Stimulated activated CD8-positive, alpha-beta memory T cell treated with anti-CD3 and anti-CD28 coated beads, Interleukin-12 subunit alpha, Interleukin-12 subunit beta, amount 100 ng/mL, for 1 hour (primary cell): ENCODE results near the gene IL22.
A peak's percentile ranks its signal among the peaks of the same experiment; 100 is the strongest.
"Not testable (repeated sequence)": the region's sequence is repeated elsewhere in the genome, so short reads cannot be mapped to it uniquely, and the experiment has no call there.

Source experiments
- DNase-seq: peaks from one replicate; pipeline ENCODE4 v3.0.0-alpha.2; 2020; ENCODE audit warnings: low read depth

Gene IL22

DNA sequence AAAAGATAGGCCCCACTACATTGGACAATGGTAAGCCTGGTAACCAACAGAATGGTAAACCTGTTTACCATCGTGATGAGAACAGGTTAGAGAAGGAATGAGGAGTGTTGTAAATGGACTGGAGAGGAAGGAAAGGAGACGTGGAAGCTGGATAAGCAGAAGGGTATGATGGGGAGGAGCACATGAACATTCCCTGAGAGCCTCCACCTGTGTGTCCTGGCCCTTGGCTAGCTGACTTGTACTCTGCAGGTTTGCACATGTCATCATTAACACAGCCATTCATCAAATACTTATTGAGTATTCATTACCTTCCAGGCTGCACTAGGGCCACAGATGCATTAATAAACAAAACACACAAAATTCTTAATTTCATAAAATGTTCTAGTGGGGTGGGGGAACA lies 23.4 kb downstream of the IL22 start:
- no peak for DNase-seq

DNA sequence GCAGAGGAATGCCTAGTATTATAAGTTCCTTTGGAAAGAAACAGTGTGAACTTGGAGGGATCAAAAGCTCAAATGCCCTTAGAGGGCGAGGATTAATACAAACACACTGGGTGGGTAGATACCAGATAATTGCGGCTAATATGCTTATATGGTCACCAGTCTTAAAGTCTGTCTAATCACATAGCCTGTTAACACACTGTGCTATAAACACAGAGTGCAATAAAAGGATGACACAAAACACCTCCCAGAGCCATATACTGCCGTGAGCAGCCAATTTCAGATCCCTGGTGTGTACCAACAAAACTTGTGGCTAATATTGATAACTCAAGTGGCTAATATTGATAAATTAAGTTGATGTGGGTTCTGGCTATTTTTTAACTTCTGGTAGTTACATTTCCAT lies 26.0 kb downstream of the IL22 start:
- DNase-seq = no peak

DNA sequence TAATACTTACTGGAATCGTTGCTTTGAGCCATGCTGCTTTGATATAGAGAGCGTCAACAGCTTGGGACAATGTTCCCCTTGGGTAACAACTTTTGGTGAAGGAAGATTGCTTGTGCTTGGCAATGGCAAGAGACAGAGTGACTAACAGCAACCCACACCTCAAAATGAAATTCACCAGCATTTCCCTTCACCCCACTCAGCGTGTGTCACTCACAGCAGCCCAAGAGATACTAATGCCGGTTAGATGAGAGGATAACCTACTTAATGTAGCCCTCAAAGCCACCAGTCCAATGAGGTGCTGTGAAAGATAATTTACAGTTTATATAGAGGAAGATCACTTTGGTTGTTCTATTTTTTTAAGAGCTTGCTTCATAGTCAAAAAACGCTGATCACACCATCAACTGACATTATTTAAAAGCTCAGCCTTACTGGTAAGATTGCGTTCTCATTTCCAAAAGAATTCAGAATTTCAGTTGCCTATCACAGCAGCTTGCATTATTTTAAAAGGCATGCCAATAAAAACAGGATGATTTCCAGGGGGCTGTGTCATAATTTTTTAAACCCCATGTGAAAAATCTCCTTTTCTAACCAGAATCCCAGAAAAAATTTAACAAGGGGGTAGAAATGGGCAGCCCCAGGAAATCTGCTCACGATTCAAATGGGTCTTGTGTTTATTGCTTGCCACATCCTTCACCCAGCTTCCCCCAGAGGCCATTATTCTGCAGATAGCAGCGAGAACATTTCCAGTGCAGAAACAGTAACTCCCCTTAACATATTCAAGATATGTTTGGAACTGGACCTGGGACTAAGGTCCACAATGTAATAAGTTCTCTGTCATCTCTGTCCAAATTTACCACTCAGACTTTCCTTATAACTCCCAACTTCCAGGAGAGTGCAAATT lies 27.6 kb downstream of the IL22 start, which contains the start of gene IL26:
Gene IL26 (minus strand): TSS at position 235 of the 901 bp plus-strand sequence. CDS start 54 bp downstream, at position 181.
- DNase-seq = no peak

DNA sequence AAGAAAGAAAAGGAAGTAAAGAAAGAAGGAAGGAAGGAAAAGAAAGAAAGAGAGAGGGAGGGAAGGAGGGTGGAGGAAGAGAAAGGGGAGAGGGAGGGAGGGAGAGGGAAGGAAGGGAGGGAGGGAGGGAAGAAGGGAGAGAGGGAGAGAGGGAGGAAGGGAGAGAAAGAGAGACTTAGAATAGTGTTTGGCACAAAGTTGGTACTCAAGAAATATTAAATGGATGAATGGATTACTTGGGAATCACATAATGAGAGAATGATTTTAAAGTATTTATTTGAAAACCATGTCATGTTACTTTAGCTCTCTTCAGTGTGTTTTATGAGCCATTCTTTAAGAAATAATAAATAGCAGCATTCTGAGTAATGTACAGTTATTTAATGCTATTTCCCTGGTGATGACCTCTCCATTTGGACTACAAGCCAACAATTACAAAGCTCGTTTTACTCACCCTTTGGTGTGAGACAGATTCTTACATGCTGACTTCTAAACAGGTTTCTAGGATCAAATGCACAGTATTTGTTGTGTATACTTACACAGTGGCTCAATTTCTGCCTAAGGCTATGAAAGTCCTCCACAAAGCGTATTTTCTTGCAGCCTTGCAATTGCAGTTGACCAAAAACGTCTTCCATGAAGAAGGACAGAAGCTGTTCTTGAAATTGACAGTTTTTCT lies 28.7 kb downstream of the IL22 start:
- DNase-seq = no peak

DNA sequence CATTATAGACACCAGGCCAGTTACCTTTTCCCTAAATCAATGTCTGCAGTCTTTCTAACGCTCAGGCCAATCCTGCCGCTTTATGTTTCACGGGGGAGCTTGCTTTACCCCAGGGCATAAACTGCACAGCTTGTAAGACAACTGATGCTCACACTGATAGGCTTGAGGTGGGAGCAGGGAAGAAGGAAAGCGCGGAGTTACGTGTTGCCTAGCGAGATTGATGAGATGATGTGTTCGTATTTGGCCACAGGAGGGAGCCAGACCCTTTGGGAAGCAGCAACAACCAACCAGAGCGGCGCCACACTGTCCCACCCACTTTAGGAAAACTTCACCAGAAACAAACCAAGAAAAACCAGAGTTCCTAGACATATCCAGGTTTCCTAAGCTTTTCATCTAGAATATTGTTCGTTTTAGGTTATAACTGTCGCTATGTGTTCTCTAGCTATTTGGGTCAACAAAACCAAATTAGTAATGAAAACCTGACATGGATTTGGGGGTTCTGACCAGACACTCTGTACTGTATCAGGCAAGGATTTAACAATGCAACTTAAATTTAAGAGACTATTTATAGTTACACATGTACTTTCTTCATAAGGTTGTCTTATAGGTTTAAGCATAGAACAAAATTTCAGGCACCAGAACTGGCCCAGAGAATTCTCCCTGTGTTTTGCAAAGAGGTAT lies 30.2 kb downstream of the IL22 start:
- DNase-seq = peak; percentile 55

DNA sequence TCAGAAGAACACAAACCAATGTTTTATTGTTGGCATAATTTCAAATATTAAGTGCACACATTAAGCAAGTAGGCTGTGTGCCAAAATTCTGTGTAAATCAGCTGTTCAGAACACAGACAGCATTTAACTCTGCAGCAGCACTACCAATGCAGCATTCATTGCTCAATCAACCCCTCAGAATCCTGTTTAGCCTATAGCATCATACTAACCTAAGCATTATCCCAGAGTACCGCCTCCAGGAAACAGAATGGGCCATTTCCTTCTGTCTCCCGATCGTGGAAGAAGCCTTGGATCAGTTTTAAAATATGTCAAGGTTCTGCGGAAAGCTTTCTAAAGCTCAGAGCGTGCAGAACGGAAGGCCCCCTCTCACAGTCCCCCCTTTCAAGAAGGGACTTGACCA lies 31.1 kb downstream of the IL22 start:
- DNase-seq = no peak

DNA sequence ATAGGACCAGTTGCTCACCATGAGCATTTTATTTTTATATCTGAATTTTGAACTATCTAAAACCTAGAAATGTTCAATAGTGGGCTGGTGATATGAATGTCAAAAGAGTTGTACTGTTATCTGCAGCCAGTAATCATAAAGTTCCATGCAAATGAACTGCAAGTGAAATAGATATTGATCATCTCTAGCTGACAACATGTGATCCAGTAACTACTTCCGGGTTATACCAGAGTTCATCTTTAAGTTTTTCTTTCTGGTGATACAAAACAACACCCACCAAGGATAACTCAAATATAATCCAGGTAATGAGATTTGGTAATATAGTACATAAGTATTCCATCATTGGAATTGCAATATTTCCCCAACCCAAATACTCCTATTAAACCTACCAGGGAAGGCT lies 31.9 kb downstream of the IL22 start:
- DNase-seq = no peak

DNA sequence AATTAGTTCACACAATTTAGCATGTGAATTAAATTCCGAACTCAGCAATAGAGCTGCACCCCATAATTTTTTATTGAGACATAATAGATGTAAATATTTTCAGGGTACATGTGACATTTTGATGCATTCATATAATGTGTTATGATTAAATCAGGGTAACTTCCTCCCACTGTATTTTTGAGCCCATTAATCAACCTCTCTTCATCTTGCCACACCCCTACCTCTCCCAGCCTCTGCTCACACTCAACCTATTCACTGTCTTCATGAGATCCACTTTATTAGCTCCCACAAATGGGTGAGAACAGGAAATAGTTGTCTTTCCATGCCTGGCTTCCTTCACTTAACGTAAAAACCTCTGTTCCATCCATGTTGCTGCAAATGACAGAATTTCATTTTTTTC lies 42.5 kb downstream of the IL22 start:
- DNase-seq = no peak

DNA sequence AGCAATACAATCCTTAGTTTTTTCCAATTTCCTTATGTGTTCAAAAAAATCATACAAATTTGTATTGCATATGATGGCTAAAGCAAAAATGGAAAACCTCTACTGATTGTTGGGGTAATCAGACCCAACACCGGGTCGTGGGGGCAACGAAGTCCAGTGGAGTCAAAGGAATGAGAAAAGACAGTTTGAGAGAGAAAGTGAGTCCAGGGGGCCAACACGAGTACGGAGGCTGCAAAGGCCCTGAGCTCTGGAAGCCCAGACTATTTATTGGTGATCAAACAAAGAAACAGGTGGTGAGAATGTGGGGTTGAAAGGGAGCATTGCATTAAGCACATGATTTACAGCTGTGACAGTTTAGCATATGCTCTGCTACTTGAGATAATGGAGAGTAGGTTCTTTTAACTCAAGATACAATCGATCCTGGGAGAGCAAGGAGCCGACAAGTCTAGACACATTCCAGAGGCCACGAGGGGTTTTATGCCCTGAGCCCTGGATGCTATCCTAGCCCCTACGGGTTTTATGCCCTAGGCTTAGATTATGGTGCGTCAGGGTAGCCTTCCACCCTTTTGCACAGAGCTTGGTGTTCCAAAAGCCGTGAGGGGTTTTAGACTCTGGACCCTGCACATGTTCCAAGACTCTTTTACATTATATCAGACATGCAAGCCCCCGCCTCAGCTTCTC lies 44.2 kb downstream of the IL22 start:
- DNase-seq = not testable (repeated sequence)

DNA sequence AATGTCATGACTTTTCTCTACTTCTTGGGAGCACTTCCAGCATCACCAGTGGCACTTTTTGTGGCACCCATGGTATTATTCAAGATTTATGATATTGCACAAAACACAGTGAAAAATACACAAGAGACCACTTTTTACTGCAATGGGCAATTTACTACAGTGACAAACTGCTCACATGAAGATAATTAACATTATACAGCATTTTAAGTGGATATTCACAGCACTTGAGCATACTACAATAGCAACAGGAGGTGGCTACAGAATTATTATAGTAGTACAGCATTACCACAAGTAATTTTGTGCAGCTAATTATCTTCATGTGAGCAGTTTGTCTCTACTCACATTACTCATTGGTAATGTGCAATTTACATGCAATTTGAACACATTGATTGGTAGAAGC lies 46.1 kb downstream of the IL22 start:
- DNase-seq = no peak

DNA sequence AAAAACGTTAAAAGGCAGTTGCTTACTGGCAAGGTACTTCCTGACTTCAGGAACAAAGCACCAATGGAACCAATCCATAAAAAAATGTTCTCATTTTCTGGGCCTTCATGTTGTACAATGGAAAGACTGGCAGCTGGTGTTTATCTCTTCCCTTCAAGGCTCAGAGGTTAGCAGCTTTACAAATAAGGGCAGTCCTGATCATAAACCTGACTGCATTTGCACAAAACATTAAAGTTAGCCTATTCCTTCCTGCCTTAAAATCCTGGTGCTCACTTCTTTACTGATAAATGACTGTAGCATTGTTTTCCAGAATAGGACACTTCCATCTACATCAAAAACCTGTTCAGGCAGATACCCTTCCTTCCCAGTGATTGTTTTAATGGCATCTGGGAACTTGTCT lies 47.0 kb downstream of the IL22 start:
- DNase-seq = no peak

DNA sequence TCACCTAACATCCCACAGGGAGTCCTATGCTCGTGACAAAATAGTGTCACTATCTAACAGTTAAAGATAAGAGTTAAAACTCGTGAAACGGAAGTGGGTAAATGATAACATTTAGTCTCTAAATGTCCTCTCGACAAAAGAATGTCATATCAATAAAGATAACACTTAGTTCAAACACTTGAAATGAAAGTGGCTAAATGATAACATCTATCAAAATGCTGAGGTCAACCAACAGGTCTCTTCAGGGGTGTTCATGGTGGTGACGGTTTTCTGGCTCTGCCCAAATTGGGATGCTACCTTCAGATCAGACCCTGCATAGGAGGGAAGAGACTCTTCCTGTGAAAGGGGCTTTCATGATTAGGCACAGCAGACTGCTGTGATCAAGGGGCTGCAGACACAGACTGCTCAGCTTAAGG lies 49.9 kb downstream of the IL22 start:
- DNase-seq = no peak

DNA sequence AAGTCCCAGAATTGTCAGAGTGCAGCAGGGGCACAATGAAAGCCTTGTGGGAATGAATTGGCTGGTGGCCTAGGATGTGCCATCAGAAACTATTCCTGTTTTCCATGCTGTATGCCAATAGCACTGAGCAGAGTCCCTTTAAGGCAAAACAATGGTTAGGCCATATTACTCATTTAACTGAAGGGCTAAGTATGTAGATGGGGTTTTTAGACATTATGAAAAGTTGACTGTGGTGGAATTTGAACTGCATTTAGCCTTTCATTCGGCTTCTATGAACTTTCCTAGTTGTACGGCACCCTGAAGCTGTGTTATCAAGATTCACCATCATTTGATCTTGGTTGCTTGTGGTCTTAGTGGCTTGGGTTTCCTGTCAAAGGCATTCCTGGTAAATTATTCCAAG lies 52.5 kb downstream of the IL22 start:
- no peak for DNase-seq

DNA sequence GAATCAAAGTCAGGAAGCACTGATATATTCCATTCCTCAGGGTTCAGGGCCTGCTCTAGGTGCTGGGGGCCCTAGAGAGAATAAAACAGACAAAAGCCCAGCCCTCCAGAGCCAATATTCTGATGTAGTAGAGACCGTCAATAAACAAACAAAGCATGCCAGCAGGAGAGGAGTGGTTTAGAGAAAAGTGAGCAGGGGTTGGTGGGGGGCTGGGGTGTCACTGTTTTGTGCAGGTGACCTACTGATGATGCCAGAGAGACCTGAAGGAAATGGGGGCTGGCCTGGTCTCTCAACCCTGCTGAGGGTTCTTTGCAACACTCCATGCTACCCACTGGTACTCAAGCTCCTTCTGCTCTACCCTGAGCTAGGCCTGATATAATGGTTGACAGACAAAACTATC lies 54.3 kb downstream of the IL22 start:
- no peak for DNase-seq

DNA sequence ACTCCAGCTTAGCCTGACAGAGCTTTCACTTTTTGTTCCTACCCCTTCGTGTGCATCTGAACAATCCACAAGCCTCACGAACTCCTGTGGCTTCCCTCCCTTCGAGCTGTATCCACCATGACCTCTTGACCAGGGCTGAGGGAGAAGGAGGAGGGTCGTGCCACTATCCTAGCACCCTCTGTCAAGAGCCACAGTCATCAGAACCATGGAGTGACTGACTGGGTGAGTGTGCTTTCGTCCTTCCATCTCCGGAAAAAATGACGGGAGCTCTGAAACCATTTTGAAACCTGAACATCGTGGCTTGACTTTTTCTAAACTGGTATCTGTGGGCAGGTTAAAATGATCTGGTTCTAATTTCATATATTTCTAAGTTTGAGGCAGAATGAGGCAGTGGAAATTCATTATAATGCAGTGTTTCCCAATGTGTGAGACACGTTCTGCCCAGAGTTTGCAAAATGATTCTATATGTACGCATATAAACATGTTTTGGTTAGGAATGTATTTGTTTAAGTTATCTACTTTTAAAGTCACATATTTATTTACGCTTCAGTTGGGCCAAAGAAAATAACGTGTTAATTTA lies 54.8 kb downstream of the IL22 start:
- no peak for DNase-seq
